Thoracic aorta (tissue), 2 donors: ENCODE data around the gene GABRG3. TPM values are rescaled to one million over a fixed set of nuclear protein-coding genes. Genes with fewer than 3 reads are reported as not detected.

Experiments
- ATAC-seq: fragments of 150-250 bp; one replicate; pipeline ENCODE4 v1.8.0; 2017; ENCODE audit warnings: low read depth; ENCODE audit not compliant: insufficient number of reproducible peaks, low FRiP score
- DNase-seq: peaks from one replicate; pipeline ENCODE4 v3.0.0-alpha.2; 2020; ENCODE audit warnings: low spot score
- H3K27ac ChIP-seq, 2 donors: fragments of 200-600 bp; sonication (generic); 1 replicate in 1 of 2; 2 replicates in 1 of 2; pipeline ENCODE4 v1.5.1; 2016; ENCODE audit warnings: mild to moderate bottlenecking in 2 of 2, moderate library complexity in 2 of 2
- H3K27me3 ChIP-seq: fragments of 200-600 bp; sonication (generic); replicated peaks from 2 replicates; pipeline ENCODE4 v1.6.0; 2016; ENCODE audit warnings: mild to moderate bottlenecking; ENCODE audit not compliant: insufficient read depth
- H3K36me3 ChIP-seq: fragments of 200-600 bp; sonication (generic); one replicate; pipeline ENCODE4 v1.5.1; 2016
- H3K4me1 ChIP-seq, 2 donors: fragments of 200-600 bp; sonication (generic); 1 replicate in 1 of 2; 2 replicates in 1 of 2; pipeline versions ENCODE4 v1.5.1 to v1.6.0; 2016; ENCODE audit warnings: low read depth in 2 of 2, mild to moderate bottlenecking in 1 of 2; ENCODE audit not compliant: control insufficient read depth in 1 of 2
- H3K4me3 ChIP-seq: fragments of 200-600 bp; sonication (generic); 2 replicates; pipeline ENCODE4 v1.5.1; 2016; ENCODE audit warnings: mild to moderate bottlenecking
- H3K9me3 ChIP-seq: fragments of 200-600 bp; sonication (generic); 2 replicates; pipeline ENCODE4 v1.5.1; 2016
- CTCF ChIP-seq: fragments of 200-600 bp; sonication (generic); IDR thresholded peaks from one replicate; pipeline ENCODE4 v1.5.1; 2019; ENCODE audit warnings: antibody characterized with exemption
- total RNA-seq, 2 donors: library from RNA; depleted of rRNA; stranded (reverse); fragments of >200 nt; gene quantifications; one replicate each; pipeline versions ENCODE4 v1.1.0 to v1.2.3, GENCODE V29; 2016

The GABRG3 gene
- total RNA-seq, 2 donors from 2014 or later = not detected

GRCh38 chr15:27454281-27455075 lies 483.5 kb downstream of the GABRG3 start:
- H3K27ac ChIP-seq = no peak overlapping the region
- no peak for TF ChIP-seq CTCF
- H3K4me3 ChIP-seq = no peak overlapping the region
- no peaks in the 10 kb centered on the region for H3K4me1 ChIP-seq
- no peaks in the 10 kb centered on the region for H3K27me3 ChIP-seq
- ATAC-seq (no peak), DNase-seq (no peak)
- H3K9me3 ChIP-seq = no peaks in the 10 kb centered on the region
- no peaks in the 10 kb centered on the region for H3K36me3 ChIP-seq

- Histone ChIP-seq H3K27me3 (no peaks in the 10 kb centered on the region), H3K36me3 (no peaks in the 10 kb centered on the region), H3K4me1 (no peaks in the 10 kb centered on the region), H3K27ac (no peak overlapping the region), H3K4me3 (no peak overlapping the region), H3K9me3 (no peaks in the 10 kb centered on the region)
- ATAC-seq (no peak), DNase-seq (no peak)
- no peak for TF ChIP-seq CTCF
Measured at GRCh38 chr15:27456807-27457206, 485.8 kb downstream of the GABRG3 start.

- no peak for TF ChIP-seq CTCF
- Histone ChIP-seq H3K27me3 (no peaks in the 10 kb centered on the region), H3K27ac (no peak overlapping the region), H3K4me1 (no peaks in the 10 kb centered on the region), H3K9me3 (no peaks in the 10 kb centered on the region), H3K36me3 (no peaks in the 10 kb centered on the region), H3K4me3 (no peak overlapping the region)
- DNase-seq = no peak
- ATAC-seq = no peak
Measured at GRCh38 chr15:27457766-27458165, 486.8 kb downstream of the GABRG3 start.

- H3K4me1 ChIP-seq = no peaks in the 10 kb centered on the region
- no peak overlapping the region for H3K27ac ChIP-seq
- no peak overlapping the region for H3K4me3 ChIP-seq
- no peak for DNase-seq
- no peak for ATAC-seq
- TF ChIP-seq CTCF = no peak
- H3K27me3 ChIP-seq = no peaks in the 10 kb centered on the region
- H3K36me3 ChIP-seq = no peaks in the 10 kb centered on the region
- H3K9me3 ChIP-seq = no peaks in the 10 kb centered on the region
Measured at GRCh38 chr15:27458345-27459084, 487.5 kb downstream of the GABRG3 start.

- H3K27ac ChIP-seq = no peak overlapping the region
- no peaks in the 10 kb centered on the region for H3K4me1 ChIP-seq
- TF ChIP-seq CTCF = no peak
- no peak for ATAC-seq
- no peaks in the 10 kb centered on the region for H3K36me3 ChIP-seq
- no peak overlapping the region for H3K4me3 ChIP-seq
- no peaks in the 10 kb centered on the region for H3K9me3 ChIP-seq
- H3K27me3 ChIP-seq = no peaks in the 10 kb centered on the region
- no peak for DNase-seq
Measured at GRCh38 chr15:27459836-27460235, 488.9 kb downstream of the GABRG3 start.
